Measurements from ENCODE around the gene CAMK1D. TPM values are rescaled to one million over a fixed set of nuclear protein-coding genes. Genes with fewer than 3 reads are reported as not detected.

CAMK1D gene
- total RNA-seq, 1 donor from 2014 or later: 1.8 TPM

DNA sequence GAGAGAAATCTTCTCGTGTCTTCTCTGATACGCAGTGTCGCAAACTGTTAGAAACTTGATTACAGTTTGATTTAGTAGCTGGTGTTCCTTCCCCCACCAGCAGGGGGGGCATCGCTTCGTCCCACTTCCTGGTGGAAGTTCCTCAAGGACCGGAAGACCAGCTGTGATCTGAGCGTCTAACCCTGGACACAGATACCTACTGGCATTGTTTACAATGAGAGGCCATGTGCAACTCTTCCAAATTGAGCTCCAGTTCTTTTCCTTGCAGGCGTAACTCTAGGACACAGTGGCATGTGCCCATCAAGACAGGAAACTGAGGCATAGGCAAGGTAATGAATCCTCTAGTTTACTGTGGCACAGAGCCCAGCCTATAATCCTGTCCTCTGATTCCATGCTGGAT lies 433.2 kb downstream of the CAMK1D start:
- TF ChIP-seq, protein P1, sequence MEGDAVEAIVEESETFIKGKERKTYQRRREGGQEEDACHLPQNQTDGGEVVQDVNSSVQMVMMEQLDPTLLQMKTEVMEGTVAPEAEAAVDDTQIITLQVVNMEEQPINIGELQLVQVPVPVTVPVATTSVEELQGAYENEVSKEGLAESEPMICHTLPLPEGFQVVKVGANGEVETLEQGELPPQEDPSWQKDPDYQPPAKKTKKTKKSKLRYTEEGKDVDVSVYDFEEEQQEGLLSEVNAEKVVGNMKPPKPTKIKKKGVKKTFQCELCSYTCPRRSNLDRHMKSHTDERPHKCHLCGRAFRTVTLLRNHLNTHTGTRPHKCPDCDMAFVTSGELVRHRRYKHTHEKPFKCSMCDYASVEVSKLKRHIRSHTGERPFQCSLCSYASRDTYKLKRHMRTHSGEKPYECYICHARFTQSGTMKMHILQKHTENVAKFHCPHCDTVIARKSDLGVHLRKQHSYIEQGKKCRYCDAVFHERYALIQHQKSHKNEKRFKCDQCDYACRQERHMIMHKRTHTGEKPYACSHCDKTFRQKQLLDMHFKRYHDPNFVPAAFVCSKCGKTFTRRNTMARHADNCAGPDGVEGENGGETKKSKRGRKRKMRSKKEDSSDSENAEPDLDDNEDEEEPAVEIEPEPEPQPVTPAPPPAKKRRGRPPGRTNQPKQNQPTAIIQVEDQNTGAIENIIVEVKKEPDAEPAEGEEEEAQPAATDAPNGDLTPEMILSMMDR (IDR thresholded peaks at IDR 0.05; ENCODE audit: insufficient read depth, low read length, severe bottlenecking): peak; percentile 69
- peak; percentile 30 for DNase-seq (ENCODE audit: low read depth)
- Histone ChIP-seq H3K27me3 (ENCODE audit: control insufficient read depth, insufficient read depth, low read length) (no peaks in the 10 kb centered on the region), H3K36me3 (ENCODE audit: control insufficient read depth, insufficient read depth, low read length) (no peaks in the 10 kb centered on the region), H3K4me3 (ENCODE audit: low read depth, low read length) (no peak overlapping the region)
- peak; percentile 28 for FAIRE-seq

DNA sequence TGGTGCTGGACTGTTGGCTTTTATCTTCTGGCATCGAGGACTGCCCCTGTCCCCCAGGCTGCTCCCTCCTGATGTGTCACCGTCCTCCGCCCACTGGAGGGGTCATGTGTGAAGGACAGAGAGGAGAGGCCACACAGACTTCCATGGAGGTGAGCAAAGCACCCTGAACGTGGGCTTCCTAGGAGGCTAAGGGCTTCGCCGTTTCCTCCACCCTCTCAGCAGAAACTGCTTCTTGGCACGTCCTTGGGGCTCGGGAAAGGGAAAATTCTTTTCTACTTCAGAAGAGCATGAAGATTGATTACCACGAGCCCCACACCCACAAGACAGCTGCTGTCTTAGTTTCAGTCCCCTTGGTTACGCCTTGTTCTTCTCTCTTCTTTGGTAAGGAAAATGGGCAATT lies 433.9 kb downstream of the CAMK1D start:
- Histone ChIP-seq H3K27me3 (ENCODE audit: control insufficient read depth, insufficient read depth, low read length) (no peaks in the 10 kb centered on the region), H3K36me3 (ENCODE audit: control insufficient read depth, insufficient read depth, low read length) (no peaks in the 10 kb centered on the region), H3K4me3 (ENCODE audit: low read depth, low read length) (no peak overlapping the region)
- FAIRE-seq (no peak), DNase-seq (ENCODE audit: low read depth) (no peak)
- TF ChIP-seq, protein P1 (IDR thresholded peaks at IDR 0.05; ENCODE audit: insufficient read depth, low read length, severe bottlenecking): no peak

DNA sequence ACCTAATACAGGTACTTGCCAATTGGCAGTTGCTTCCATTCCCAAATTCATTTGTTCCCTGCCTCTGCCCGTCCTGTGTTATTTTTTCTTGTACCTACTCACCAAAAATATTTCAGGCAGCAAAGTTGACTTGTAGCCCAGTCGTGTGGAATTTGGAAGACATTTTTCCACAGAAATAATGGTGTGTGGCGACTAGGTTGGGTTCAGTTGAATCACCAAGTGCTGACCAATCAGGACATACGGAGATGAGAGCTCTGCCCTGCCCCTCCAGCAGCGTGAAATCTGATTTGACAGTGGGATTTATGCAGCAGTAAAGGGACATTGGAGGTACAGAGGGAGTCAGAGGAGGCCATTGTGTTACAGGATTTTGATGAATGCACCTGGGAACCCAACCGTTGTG lies 435.3 kb downstream of the CAMK1D start:
- FAIRE-seq: no peak
- TF ChIP-seq, protein P1 (IDR thresholded peaks at IDR 0.05; ENCODE audit: insufficient read depth, low read length, severe bottlenecking): no peak

DNA sequence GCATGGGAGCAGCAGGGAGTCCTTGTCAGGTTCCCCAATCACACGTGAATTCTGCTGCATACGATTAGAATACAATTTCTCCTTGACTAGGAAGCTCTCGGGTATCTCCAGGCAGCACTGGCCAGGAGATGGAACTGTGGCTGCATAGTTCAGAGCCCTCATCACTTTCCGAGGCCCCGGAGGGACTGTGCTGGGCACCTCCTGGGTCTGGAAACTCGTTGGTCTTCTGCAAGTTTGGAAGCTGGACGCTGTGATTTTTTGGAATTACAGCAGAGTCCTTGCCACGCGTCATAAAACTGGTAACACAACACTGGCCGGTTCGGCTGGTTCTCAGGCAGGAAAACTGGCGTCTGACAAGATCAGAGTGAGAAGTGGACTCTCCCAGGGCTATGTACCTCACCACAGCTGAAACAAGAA lies 436.1 kb downstream of the CAMK1D start:
- no peak overlapping the region for H3K4me3 ChIP-seq (ENCODE audit: low read depth, low read length)
- no peaks in the 10 kb centered on the region for H3K36me3 ChIP-seq (ENCODE audit: control insufficient read depth, insufficient read depth, low read length)
- FAIRE-seq (no peak), DNase-seq (ENCODE audit: low read depth) (peak; percentile 12)
- no peaks in the 10 kb centered on the region for H3K27me3 ChIP-seq (ENCODE audit: control insufficient read depth, insufficient read depth, low read length)
- TF ChIP-seq, protein P1 (IDR thresholded peaks at IDR 0.05; ENCODE audit: insufficient read depth, low read length, severe bottlenecking): no peak

More for the DNA sequence above, 435.3 kb downstream of the CAMK1D start:
- Histone ChIP-seq H3K36me3 (ENCODE audit: control insufficient read depth, insufficient read depth, low read length) (no peaks in the 10 kb centered on the region), H3K27me3 (ENCODE audit: control insufficient read depth, insufficient read depth, low read length) (no peaks in the 10 kb centered on the region), H3K4me3 (ENCODE audit: low read depth, low read length) (no peak overlapping the region)
- DNase-seq (ENCODE audit: low read depth): no peak

- Histone ChIP-seq H3K36me3 (ENCODE audit: control insufficient read depth, insufficient read depth, low read length) (no peaks in the 10 kb centered on the region), H3K4me3 (ENCODE audit: low read depth, low read length) (no peak overlapping the region), H3K27me3 (ENCODE audit: control insufficient read depth, insufficient read depth, low read length) (no peaks in the 10 kb centered on the region)
- DNase-seq (ENCODE audit: low read depth): no peak
- TF ChIP-seq, protein P1 (IDR thresholded peaks at IDR 0.05; ENCODE audit: insufficient read depth, low read length, severe bottlenecking): no peak
- no peak for FAIRE-seq
Measured at GRCh38 chr10:12787297-12787696, 437.9 kb downstream of the CAMK1D start.

DNA sequence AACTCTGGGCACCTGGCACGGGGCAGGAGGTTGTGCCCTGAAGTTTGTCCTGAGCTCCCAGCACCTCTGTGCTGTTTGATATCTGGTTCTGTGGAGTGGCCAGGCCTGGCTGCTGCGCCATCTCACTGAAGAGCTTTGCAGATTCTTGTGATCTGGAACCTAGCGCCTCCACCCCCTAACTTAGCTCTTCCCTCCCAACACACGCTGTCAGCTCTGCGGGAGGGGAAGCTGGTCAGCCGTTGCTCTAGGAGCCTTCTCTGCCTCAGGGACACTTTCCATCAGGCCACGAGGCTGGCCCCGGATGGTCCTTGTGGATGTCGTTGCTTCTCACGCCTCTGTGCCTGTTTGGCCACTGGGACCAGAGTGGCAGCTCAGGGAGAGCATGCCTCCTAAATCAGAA lies 438.9 kb downstream of the CAMK1D start:
- Histone ChIP-seq H3K36me3 (ENCODE audit: control insufficient read depth, insufficient read depth, low read length) (no peaks in the 10 kb centered on the region), H3K4me3 (ENCODE audit: low read depth, low read length) (no peak overlapping the region), H3K27me3 (ENCODE audit: control insufficient read depth, insufficient read depth, low read length) (no peaks in the 10 kb centered on the region)
- TF ChIP-seq, protein P1 (IDR thresholded peaks at IDR 0.05; ENCODE audit: insufficient read depth, low read length, severe bottlenecking): no peak
- DNase-seq (ENCODE audit: low read depth) (no peak), FAIRE-seq (no peak)

Data from bronchial epithelial cell (primary cell).